Ovary (tissue), 3 donors: ENCODE results near the gene RHEB.

Source experiments
- POLR2A ChIP-seq: fragments of 450-650 bp; IDR thresholded peaks from one replicate; pipeline ENCODE4 v1.6.1; 2017; ENCODE audit warnings: antibody characterized with exemption, mild to moderate bottlenecking, moderate library complexity
- TF ChIP-seq, protein P1 (sequence below), 3 donors: fragments of 450-650 bp in 2 of 3; fragments of 200-600 bp in 1 of 3; IDR thresholded peaks; one replicate each; pipeline versions ENCODE4 v1.5.1 to v1.8.0; 2016 to 2022; ENCODE audit warnings: antibody characterized with exemption in 3 of 3, mild to moderate bottlenecking in 1 of 3
- donor health status: DM: no; HTN: no; CAD: no.

DNA sequence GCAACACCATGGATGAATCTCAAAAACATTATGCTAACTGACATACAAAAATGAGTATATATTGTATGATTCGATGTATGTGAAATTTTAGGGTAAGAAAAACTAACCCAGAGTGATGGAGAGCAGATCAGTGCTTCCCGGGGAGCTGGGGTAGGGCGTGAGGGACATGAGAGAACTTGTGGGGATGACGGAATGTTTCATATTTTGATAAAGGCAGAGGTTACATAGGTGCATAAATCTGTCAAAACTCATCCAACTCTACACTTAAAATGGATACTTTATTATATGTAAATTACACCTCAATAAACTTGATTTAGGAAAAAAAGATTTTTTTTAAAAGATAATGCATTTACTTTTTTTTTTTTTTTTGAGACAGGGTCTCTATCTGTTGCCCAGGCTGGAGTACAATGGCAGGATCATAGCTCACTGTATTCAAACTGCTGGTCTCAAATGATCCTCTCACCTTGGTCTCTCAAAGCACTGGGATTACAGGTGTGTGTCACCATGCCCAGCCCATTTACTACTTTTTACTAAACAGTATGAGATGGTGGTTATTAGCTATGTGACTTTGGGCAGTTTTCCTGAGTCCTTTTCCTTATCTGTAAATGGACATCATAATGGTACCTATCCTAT is 13.7 kb downstream of the RHEB start:
- no peak for TF ChIP-seq POLR2A
- TF ChIP-seq, protein P1, sequence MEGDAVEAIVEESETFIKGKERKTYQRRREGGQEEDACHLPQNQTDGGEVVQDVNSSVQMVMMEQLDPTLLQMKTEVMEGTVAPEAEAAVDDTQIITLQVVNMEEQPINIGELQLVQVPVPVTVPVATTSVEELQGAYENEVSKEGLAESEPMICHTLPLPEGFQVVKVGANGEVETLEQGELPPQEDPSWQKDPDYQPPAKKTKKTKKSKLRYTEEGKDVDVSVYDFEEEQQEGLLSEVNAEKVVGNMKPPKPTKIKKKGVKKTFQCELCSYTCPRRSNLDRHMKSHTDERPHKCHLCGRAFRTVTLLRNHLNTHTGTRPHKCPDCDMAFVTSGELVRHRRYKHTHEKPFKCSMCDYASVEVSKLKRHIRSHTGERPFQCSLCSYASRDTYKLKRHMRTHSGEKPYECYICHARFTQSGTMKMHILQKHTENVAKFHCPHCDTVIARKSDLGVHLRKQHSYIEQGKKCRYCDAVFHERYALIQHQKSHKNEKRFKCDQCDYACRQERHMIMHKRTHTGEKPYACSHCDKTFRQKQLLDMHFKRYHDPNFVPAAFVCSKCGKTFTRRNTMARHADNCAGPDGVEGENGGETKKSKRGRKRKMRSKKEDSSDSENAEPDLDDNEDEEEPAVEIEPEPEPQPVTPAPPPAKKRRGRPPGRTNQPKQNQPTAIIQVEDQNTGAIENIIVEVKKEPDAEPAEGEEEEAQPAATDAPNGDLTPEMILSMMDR (IDR thresholded peaks at IDR 0.05): no peak
